Measurements from ENCODE around the gene FAM81A. TPM values are rescaled to one million over a fixed set of nuclear protein-coding genes. Genes with fewer than 3 reads are reported as not detected.
"Not testable (repeated sequence)": the region's sequence is repeated elsewhere in the genome, so short reads cannot be mapped to it uniquely, and the experiment has no call there.

The FAM81A gene
- total RNA-seq, 1 donor from 2014 or later = 0.41 TPM

DNA sequence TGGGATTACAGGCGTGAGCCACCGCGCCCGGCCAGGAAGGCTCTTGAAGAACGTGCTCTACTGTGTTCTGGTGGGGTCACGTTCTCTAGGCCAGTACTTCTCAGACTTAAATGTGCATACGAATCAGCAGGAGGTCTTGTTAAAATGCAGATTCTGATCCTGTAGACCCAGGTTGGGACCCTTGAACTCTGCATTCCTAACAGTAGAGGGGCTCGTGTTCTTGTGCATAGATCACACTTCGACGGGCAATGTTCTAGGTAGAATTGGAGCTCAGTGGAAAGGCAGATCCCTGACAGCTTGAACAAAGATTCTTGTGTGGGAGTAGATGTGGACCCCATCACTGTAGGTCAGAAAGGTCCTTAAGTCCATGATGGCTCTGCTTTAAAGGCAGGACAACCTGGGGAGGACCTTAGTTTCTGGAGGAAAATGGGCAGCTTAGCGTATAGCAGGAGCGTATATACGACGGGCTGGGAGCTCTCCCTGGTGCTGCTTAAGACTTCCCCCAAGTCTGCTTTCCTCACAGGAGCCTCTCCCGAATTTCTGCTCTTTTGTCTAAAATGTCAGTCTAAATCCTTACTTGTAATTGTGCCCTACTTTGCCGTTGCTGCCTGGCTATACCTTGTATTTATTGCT is 16.9 kb upstream of the FAM81A start:
- H3K4me3 Mint-ChIP-seq = no peak overlapping the region
- no peak for TF ChIP-seq EZH2phosphoT487 (IDR thresholded peaks at IDR 0.05)
- TF ChIP-seq, protein P1, sequence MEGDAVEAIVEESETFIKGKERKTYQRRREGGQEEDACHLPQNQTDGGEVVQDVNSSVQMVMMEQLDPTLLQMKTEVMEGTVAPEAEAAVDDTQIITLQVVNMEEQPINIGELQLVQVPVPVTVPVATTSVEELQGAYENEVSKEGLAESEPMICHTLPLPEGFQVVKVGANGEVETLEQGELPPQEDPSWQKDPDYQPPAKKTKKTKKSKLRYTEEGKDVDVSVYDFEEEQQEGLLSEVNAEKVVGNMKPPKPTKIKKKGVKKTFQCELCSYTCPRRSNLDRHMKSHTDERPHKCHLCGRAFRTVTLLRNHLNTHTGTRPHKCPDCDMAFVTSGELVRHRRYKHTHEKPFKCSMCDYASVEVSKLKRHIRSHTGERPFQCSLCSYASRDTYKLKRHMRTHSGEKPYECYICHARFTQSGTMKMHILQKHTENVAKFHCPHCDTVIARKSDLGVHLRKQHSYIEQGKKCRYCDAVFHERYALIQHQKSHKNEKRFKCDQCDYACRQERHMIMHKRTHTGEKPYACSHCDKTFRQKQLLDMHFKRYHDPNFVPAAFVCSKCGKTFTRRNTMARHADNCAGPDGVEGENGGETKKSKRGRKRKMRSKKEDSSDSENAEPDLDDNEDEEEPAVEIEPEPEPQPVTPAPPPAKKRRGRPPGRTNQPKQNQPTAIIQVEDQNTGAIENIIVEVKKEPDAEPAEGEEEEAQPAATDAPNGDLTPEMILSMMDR (IDR thresholded peaks at IDR 0.05) = peak; percentile 43
- Histone ChIP-seq H3K79me2 (ENCODE audit: low read depth) (no peaks in the 10 kb centered on the region), H3K9me3 (ENCODE audit: low read depth) (no peaks in the 10 kb centered on the region), H3K36me3 (no peaks in the 10 kb centered on the region), H3K27me3 (peaks cover 4% of the 10 kb centered on the region), H3K4me2 (no peak overlapping the region), H3K27ac (no peak overlapping the region), H4K20me1 (ENCODE audit: low read depth) (peaks cover 11% of the 10 kb centered on the region), H3K4me1 (no peaks in the 10 kb centered on the region), H3K4me3 (no peak overlapping the region), H3K9ac (no peak overlapping the region), H3F3A (ENCODE audit: low read depth) (no peaks in the 10 kb centered on the region), H2AFZ (replicated peaks) (no peak overlapping the region)
- no peaks in the 10 kb centered on the region for H3K9me3 Mint-ChIP-seq
- H3K27me3 Mint-ChIP-seq (ENCODE audit: insufficient read depth, low read depth) = peaks cover 7% of the 10 kb centered on the region
- H3K4me1 Mint-ChIP-seq = no peaks in the 10 kb centered on the region
- H3K36me3 Mint-ChIP-seq = no peaks in the 10 kb centered on the region
- H3K27ac Mint-ChIP-seq = no peak overlapping the region
- DNase-seq (ENCODE audit: low spot score) = peak; percentile 76

GRCh38 chr15:59424616-59425015 is 13.4 kb upstream of the FAM81A start:
- Mint-ChIP-seq H3K27me3 (ENCODE audit: insufficient read depth, low read depth) (peaks cover 7% of the 10 kb centered on the region), H3K4me3 (no peak overlapping the region), H3K27ac (no peak overlapping the region), H3K9me3 (peaks cover 9% of the 10 kb centered on the region), H3K4me1 (no peaks in the 10 kb centered on the region), H3K36me3 (no peaks in the 10 kb centered on the region)
- Histone ChIP-seq H3K4me3 (no peak overlapping the region), H3K27me3 (peaks cover 4% of the 10 kb centered on the region), H2AFZ (replicated peaks) (no peak overlapping the region), H3K79me2 (ENCODE audit: low read depth) (no peaks in the 10 kb centered on the region), H3F3A (ENCODE audit: low read depth) (no peaks in the 10 kb centered on the region), H3K4me2 (no peak overlapping the region), H3K36me3 (no peaks in the 10 kb centered on the region), H3K4me1 (no peaks in the 10 kb centered on the region), H3K9ac (no peak overlapping the region), H3K27ac (no peak overlapping the region), H3K9me3 (ENCODE audit: low read depth) (no peaks in the 10 kb centered on the region), H4K20me1 (ENCODE audit: low read depth) (peaks cover 11% of the 10 kb centered on the region)
- DNase-seq (ENCODE audit: low spot score) = no peak
- TF ChIP-seq, protein P1 (IDR thresholded peaks at IDR 0.05) = no peak
- TF ChIP-seq EZH2 (IDR thresholded peaks at IDR 0.05) (no peak), EZH2phosphoT487 (IDR thresholded peaks at IDR 0.05) (no peak)

- H3K9me3 Mint-ChIP-seq = peaks cover 11% of the 10 kb centered on the region
Observed at GRCh38 chr15:59428898-59429297, 9.1 kb upstream of the FAM81A start.

GRCh38 chr15:59432389-59432788 is 5.6 kb upstream of the FAM81A start:
- no peak overlapping the region for H3K27ac ChIP-seq
- Mint-ChIP-seq H3K36me3 (no peaks in the 10 kb centered on the region), H3K4me1 (peaks cover 8% of the 10 kb centered on the region), H3K4me3 (no peak overlapping the region), H3K9me3 (peaks cover 11% of the 10 kb centered on the region), H3K27me3 (ENCODE audit: insufficient read depth, low read depth) (peaks cover 25% of the 10 kb centered on the region), H3K27ac (no peak overlapping the region)
- no peaks in the 10 kb centered on the region for H3F3A ChIP-seq (ENCODE audit: low read depth)
- H3K9me3 ChIP-seq (ENCODE audit: low read depth) = no peaks in the 10 kb centered on the region
- no peaks in the 10 kb centered on the region for H4K20me1 ChIP-seq (ENCODE audit: low read depth)
- peaks cover 43% of the 10 kb centered on the region for H3K27me3 ChIP-seq
- H2AFZ ChIP-seq (replicated peaks) = no peak overlapping the region
- DNase-seq (ENCODE audit: low spot score) = no peak
- H3K4me3 ChIP-seq = no peak overlapping the region
- H3K4me2 ChIP-seq = no peak overlapping the region
- no peaks in the 10 kb centered on the region for H3K36me3 ChIP-seq
- no peak for TF ChIP-seq EZH2 (IDR thresholded peaks at IDR 0.05)
- TF ChIP-seq, protein P1 (IDR thresholded peaks at IDR 0.05) = no peak
- TF ChIP-seq EZH2phosphoT487 (IDR thresholded peaks at IDR 0.05) = no peak
- peaks cover 4% of the 10 kb centered on the region for H3K4me1 ChIP-seq
- H3K79me2 ChIP-seq (ENCODE audit: low read depth) = no peaks in the 10 kb centered on the region
- H3K9ac ChIP-seq = no peak overlapping the region

More at GRCh38 chr15:59428898-59429297, 9.1 kb upstream of the FAM81A start:
- not testable (repeated sequence) for H3K4me1 ChIP-seq; H3K79me2 ChIP-seq (ENCODE audit: low read depth); H3K9me3 ChIP-seq (ENCODE audit: low read depth); H3K27me3 Mint-ChIP-seq (ENCODE audit: insufficient read depth, low read depth); H3K4me3 Mint-ChIP-seq; H3K4me1 Mint-ChIP-seq; H3K27me3 ChIP-seq; H3K36me3 Mint-ChIP-seq; H3K36me3 ChIP-seq; H3F3A ChIP-seq (ENCODE audit: low read depth); H3K27ac ChIP-seq; DNase-seq (ENCODE audit: low spot score); H3K4me2 ChIP-seq; H3K27ac Mint-ChIP-seq; H4K20me1 ChIP-seq (ENCODE audit: low read depth); H3K9ac ChIP-seq; H3K4me3 ChIP-seq; H2AFZ ChIP-seq (replicated peaks)
